Smooth muscle cell (in vitro differentiated cells): Measurements from ENCODE around the gene SNORC. TPM values are rescaled to one million over a fixed set of nuclear protein-coding genes. Genes with fewer than 3 reads are reported as not detected.

Experiments
- DNase-seq: peaks from one replicate; lab custom pipeline; 2025; ENCODE audit not compliant: unreplicated experiment; lab: John Stamatoyannopoulos, UW
- H2AFZ ChIP-seq: fragments of 200-600 bp; sonication (generic); 2 replicates; pipeline ENCODE4 v1.6.0; 2016; ENCODE audit warnings: antibody characterized with exemption, low read depth, mild to moderate bottlenecking
- H3F3A ChIP-seq: fragments of 200-600 bp; sonication (generic); 2 replicates; pipeline ENCODE4 v1.6.0; 2017; ENCODE audit warnings: antibody characterized with exemption, low read depth
- H3K27ac ChIP-seq: fragments of 200-600 bp; sonication (generic); 2 replicates; pipeline ENCODE4 v1.5.1; 2016; ENCODE audit warnings: low read depth, mild to moderate bottlenecking
- H3K27me3 ChIP-seq: fragments of 200-600 bp; sonication (generic); 2 replicates; pipeline ENCODE4 v1.6.1; 2016; ENCODE audit warnings: low read depth, mild to moderate bottlenecking
- H3K36me3 ChIP-seq: fragments of 200-600 bp; sonication (generic); 2 replicates; pipeline ENCODE4 v1.5.1; 2016; ENCODE audit warnings: low read depth
- H3K4me1 ChIP-seq: fragments of 200-600 bp; sonication (generic); 2 replicates; pipeline ENCODE4 v1.5.1; 2016; ENCODE audit warnings: low read depth
- H3K4me2 ChIP-seq: fragments of 200-600 bp; sonication (generic); 2 replicates; pipeline ENCODE4 v1.6.0; 2016; ENCODE audit warnings: mild to moderate bottlenecking
- H3K4me3 ChIP-seq: fragments of 200-600 bp; sonication (generic); 2 replicates; pipeline ENCODE4 v1.5.1; 2016; ENCODE audit warnings: mild to moderate bottlenecking
- H3K79me2 ChIP-seq: fragments of 200-600 bp; sonication (generic); 2 replicates; pipeline ENCODE4 v1.6.0; 2016; ENCODE audit warnings: low read depth, mild to moderate bottlenecking
- H3K9ac ChIP-seq: fragments of 200-600 bp; sonication (generic); 2 replicates; pipeline ENCODE4 v1.6.0; 2016; ENCODE audit warnings: low read depth
- H3K9me3 ChIP-seq: fragments of 200-600 bp; sonication (generic); replicated peaks from 2 replicates; pipeline ENCODE4 v1.5.1; 2016; ENCODE audit warnings: low read depth
- H4K20me1 ChIP-seq: fragments of 200-600 bp; sonication (generic); 2 replicates; pipeline ENCODE4 v1.6.0; 2016; ENCODE audit warnings: low read depth
- WGBS: methylation state at CpG from one replicate; pipeline ENCODE4 v1.1.7; 2016; ENCODE audit warnings: low lambda C conversion rate; 5-methylcytosine and 5-hydroxymethylcytosine counted together
- polyA plus RNA-seq: library from polyadenylated mRNA; unstranded; fragments of >200 nt; fragmentation: Nextera tagmentation; extraction: Ambion mirVana; gene quantifications from 2 replicates; pipeline ENCODE4 v1.2.1, GENCODE V29; 2016
- total RNA-seq: library from RNA; depleted of rRNA; stranded (reverse); fragments of >200 nt; gene quantifications from 2 replicates; pipeline ENCODE4 v1.2.3, GENCODE V29; 2014
- TF ChIP-seq, protein P1 (sequence below): fragments of 200-600 bp; sonication (generic); IDR thresholded peaks from 2 replicates; pipeline ENCODE4 v1.5.1; 2017; ENCODE audit warnings: borderline replicate concordance, mild to moderate bottlenecking, antibody characterized with exemption; ENCODE audit not compliant: insufficient read depth, poor library complexity, severe bottlenecking

Gene SNORC
- total and polyA plus RNA-seq, 2 experiments from 2014 or later: 0.18 to 0.78 TPM

DNA sequence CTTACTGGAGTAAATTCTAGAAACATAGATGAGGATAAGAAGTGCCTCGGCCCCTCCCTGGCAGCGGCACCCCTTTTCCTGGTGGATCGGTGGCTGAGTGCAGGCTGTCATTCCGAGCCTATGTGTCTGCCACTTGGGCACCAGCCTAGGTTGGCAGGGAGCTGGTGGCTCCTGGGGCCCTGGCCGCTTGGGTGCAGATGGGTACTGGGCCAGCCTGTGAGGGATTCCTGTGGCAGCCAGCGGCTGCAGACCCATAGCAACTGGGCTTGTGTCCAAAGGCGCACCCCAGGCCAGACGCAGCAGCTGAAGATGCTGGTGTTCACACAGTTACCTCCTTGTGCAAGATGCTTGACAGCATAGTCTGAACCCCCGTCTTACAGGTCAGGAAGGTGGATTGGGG is 2.8 kb downstream of the SNORC start:
- Histone ChIP-seq H3K27me3 (peaks cover 29% of the 10 kb centered on the region), H3K4me2 (no peak overlapping the region), H3K9me3 (no peaks in the 10 kb centered on the region), H3K27ac (no peak overlapping the region), H2AFZ (no peak overlapping the region), H4K20me1 (no peaks in the 10 kb centered on the region), H3K79me2 (no peaks in the 10 kb centered on the region), H3K4me1 (peaks cover 5% of the 10 kb centered on the region), H3K36me3 (no peaks in the 10 kb centered on the region), H3K9ac (no peak overlapping the region), H3K4me3 (no peak overlapping the region), H3F3A (no peaks in the 10 kb centered on the region)
- no peak for DNase-seq
- whole genome bisulfite sequencing: 96% methylated on average over 9 of the region's 9 CpGs
- TF ChIP-seq, protein P1, sequence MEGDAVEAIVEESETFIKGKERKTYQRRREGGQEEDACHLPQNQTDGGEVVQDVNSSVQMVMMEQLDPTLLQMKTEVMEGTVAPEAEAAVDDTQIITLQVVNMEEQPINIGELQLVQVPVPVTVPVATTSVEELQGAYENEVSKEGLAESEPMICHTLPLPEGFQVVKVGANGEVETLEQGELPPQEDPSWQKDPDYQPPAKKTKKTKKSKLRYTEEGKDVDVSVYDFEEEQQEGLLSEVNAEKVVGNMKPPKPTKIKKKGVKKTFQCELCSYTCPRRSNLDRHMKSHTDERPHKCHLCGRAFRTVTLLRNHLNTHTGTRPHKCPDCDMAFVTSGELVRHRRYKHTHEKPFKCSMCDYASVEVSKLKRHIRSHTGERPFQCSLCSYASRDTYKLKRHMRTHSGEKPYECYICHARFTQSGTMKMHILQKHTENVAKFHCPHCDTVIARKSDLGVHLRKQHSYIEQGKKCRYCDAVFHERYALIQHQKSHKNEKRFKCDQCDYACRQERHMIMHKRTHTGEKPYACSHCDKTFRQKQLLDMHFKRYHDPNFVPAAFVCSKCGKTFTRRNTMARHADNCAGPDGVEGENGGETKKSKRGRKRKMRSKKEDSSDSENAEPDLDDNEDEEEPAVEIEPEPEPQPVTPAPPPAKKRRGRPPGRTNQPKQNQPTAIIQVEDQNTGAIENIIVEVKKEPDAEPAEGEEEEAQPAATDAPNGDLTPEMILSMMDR: no peak

DNA sequence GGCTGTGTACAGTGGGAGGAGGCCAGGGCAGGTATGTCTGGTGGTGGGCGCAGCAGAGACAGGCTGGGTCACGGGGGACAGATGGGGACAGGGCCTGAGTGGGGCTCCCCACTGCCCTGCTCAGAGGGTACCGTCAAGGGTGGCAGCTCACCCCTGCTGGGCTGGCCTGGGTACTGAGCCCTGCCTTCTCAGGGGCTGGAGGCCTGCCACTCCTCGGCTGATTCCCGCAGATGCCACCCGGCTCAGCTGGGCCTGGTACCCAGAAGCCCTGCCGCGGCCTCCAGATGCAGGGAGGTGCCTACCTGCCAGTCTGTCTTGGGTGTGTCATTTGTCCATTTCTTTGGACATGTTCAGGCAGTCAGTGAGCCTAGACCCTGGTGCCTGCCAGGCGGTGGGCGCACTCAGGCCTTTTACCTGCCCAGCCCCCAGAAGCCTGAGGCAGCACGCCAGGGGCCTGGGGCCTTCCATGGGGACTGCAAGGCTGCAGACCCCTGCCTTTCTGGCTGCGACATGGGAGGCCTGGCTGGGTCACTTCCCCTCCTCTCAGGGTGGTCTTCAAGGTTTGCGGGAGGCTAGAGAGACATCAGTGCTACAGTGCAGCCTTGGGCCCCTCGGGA is 3.3 kb downstream of the SNORC start:
- H3K27ac ChIP-seq: no peak overlapping the region
- over 99% methylated on average over 14 of the region's 14 CpGs for WGBS
- no peaks in the 10 kb centered on the region for H3K9me3 ChIP-seq
- no peak overlapping the region for H3K4me2 ChIP-seq
- no peak for DNase-seq
- H3K4me1 ChIP-seq: peaks cover 5% of the 10 kb centered on the region
- H3K9ac ChIP-seq: no peak overlapping the region
- TF ChIP-seq, protein P1: no peak
- no peaks in the 10 kb centered on the region for H3K79me2 ChIP-seq
- no peaks in the 10 kb centered on the region for H3K36me3 ChIP-seq
- H3F3A ChIP-seq: no peaks in the 10 kb centered on the region
- H2AFZ ChIP-seq: no peak overlapping the region
- peaks cover 29% of the 10 kb centered on the region for H3K27me3 ChIP-seq
- H4K20me1 ChIP-seq: no peaks in the 10 kb centered on the region
- no peak overlapping the region for H3K4me3 ChIP-seq

DNA sequence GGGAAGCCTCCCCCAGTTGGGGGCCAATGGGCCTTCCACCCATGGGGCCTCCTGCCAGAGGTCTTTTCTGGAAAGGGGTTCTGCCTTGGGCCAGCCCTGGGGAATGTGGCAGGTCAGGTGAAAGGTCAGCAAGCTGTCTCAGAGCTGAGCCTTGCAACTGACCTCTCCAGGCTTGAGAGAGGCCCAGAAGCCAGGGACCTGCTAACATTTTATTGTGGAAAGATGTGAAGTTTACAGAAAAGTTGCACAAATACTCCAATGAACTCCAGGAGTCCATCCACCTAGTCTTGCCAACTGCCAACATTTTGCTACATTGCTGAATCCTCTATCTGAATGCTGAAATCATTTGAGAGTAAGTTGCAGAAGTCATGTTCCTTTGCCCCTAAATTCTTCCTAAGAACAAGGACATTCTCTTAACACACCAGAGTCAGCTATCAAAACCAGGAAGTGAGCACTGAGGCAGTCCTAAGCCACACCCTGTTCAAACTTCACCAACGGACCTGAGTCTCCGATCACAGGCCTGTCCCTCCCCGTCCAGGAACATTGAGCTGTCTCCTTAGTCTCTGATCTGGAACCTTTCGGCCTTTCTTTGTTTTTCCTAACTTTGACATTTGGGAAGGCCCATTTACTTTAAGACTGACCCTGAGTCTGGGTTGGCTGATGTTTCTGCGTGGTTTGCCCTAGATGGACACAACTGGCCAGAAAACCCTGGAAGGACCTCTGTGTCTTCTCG is 4.0 kb downstream of the SNORC start:
- no peak for DNase-seq
- H3K4me2 ChIP-seq: no peak overlapping the region
- H3K4me1 ChIP-seq: peaks cover 5% of the 10 kb centered on the region
- no peak overlapping the region for H3K27ac ChIP-seq
- TF ChIP-seq, protein P1: no peak
- H3K4me3 ChIP-seq: no peak overlapping the region
- no peaks in the 10 kb centered on the region for H3K79me2 ChIP-seq
- H3F3A ChIP-seq: no peaks in the 10 kb centered on the region
- H2AFZ ChIP-seq: no peak overlapping the region
- 91% methylated on average over 6 of the region's 6 CpGs for whole genome bisulfite sequencing
- H3K27me3 ChIP-seq: peaks cover 29% of the 10 kb centered on the region
- H3K9me3 ChIP-seq: no peaks in the 10 kb centered on the region
- no peak overlapping the region for H3K9ac ChIP-seq
- no peaks in the 10 kb centered on the region for H3K36me3 ChIP-seq
- no peaks in the 10 kb centered on the region for H4K20me1 ChIP-seq
